K562 (cell line): Measurements from ENCODE around the gene LCN1. TPM values are rescaled to one million over a fixed set of nuclear protein-coding genes. Genes with fewer than 3 reads are reported as not detected.
A peak's percentile ranks its signal among the peaks of the same experiment; 100 is the strongest.

Experiments
- ATF3 ChIP-seq, 2 experiments: fragments of 450-650 bp in 1 of 2; sonication (generic) in 1 of 2; formaldehyde crosslinking in 1 of 2; IDR thresholded peaks in 1 of 2; conservative IDR thresholded peaks in 1 of 2; 2 replicates each; pipeline versions ENCODE4 v1.6.1 to v1.8.1; 2016 to 2023; ENCODE audit warnings: mild to moderate bottlenecking in 2 of 2, moderate library complexity in 2 of 2, inconsistent platforms in 1 of 2, missing genetic modification reagents in 1 of 2
- CHD7 ChIP-seq: fragments of 200-600 bp; sonication (generic); IDR thresholded peaks from one replicate; pipeline ENCODE4 v1.6.1; 2012; ENCODE audit warnings: mild to moderate bottlenecking, low read depth, low read length, inconsistent platforms
- EGR1 ChIP-seq: fragments of 450-650 bp; conservative IDR thresholded peaks from 2 replicates; pipeline ENCODE4 v1.6.1; 2017; ENCODE audit warnings: mild to moderate bottlenecking
- MIER1 ChIP-seq: fragments of 450-650 bp; IDR thresholded peaks from 2 replicates; pipeline ENCODE4 v1.6.1; 2016; ENCODE audit warnings: antibody characterized with exemption, mild to moderate bottlenecking, low read depth
- POLR2G ChIP-seq: fragments of 200-400 bp; formaldehyde crosslinking; IDR thresholded peaks from 2 replicates; pipeline ENCODE4 v1.6.1; 2017; ENCODE audit warnings: low read depth, mild to moderate bottlenecking, antibody characterized with exemption, low read length, moderate library complexity
- RHOXF2B ChIP-seq: fragments of 250-450 bp; sonication (Bioruptor Pico); conservative IDR thresholded peaks from 2 replicates; pipeline ENCODE4 v1.5.1; 2021
- RUNX1 ChIP-seq: sonication (generic); IDR thresholded peaks from 2 replicates; pipeline ENCODE4 v1.6.1; 2016; ENCODE audit warnings: antibody characterized with exemption, low read depth
- SLC30A9 ChIP-seq: fragments of 250-450 bp; sonication (Bioruptor Pico); IDR thresholded peaks from 2 replicates; pipeline ENCODE4 v1.8.0; 2022; ENCODE audit warnings: mild to moderate bottlenecking, moderate library complexity
- ZHX1 ChIP-seq: fragments of 150-350 bp; conservative IDR thresholded peaks from 2 replicates; pipeline ENCODE4 v1.6.1; 2014; ENCODE audit warnings: low read length
- ZNF23 ChIP-seq: fragments of 250-450 bp; sonication (Bioruptor Pico); IDR thresholded peaks from 2 replicates; pipeline ENCODE4 v1.4.0; 2020; ENCODE audit warnings: mild to moderate bottlenecking
- ZNF282 ChIP-seq: sonication (generic); formaldehyde crosslinking; IDR thresholded peaks from 2 replicates; pipeline ENCODE4 v1.8.1; 2023; ENCODE audit warnings: missing genetic modification reagents
- ZNF431 ChIP-seq: sonication (generic); formaldehyde crosslinking; IDR thresholded peaks from 2 replicates; pipeline ENCODE4 v1.8.0; 2022; ENCODE audit warnings: mild to moderate bottlenecking, missing genetic modification reagents
- polyA plus RNA-seq, 8 experiments: library from polyadenylated mRNA; depleted of rRNA in 4 of 8; stranded (reverse) in 5 of 8; unstranded in 3 of 8; fragments of >200 nt; fragmentation: Nextera tagmentation in 2 of 8; fragmentation: Illumina TruSeq in 1 of 8; extraction: Ambion mirVana in 2 of 8; extraction: Trizol in 1 of 8; gene quantifications; 2 replicates each; pipeline versions ENCODE4 v1.2.1 to v1.2.3, GENCODE V29; 2011 to 2014; ENCODE audit warnings: inconsistent platforms in 1 of 8, missing spikeins in 1 of 8
- total RNA-seq, 7 experiments: library from RNA; depleted of rRNA in 6 of 7; stranded (reverse); fragments of >200 nt in 6 of 7; fragmentation: Illumina TruSeq in 2 of 7; extraction: Trizol in 2 of 7; gene quantifications; 2 replicates each; pipeline versions ENCODE4 v1.2.1 to v1.2.3, GENCODE V29; 2011 to 2021; ENCODE audit warnings: low replicate concordance in 1 of 7

LCN1 gene
- total and polyA plus RNA-seq, 9 of the 15 experiments (the other 6 are each of a cell fraction or from before 2014, with no cell fraction given): not detected

DNA sequence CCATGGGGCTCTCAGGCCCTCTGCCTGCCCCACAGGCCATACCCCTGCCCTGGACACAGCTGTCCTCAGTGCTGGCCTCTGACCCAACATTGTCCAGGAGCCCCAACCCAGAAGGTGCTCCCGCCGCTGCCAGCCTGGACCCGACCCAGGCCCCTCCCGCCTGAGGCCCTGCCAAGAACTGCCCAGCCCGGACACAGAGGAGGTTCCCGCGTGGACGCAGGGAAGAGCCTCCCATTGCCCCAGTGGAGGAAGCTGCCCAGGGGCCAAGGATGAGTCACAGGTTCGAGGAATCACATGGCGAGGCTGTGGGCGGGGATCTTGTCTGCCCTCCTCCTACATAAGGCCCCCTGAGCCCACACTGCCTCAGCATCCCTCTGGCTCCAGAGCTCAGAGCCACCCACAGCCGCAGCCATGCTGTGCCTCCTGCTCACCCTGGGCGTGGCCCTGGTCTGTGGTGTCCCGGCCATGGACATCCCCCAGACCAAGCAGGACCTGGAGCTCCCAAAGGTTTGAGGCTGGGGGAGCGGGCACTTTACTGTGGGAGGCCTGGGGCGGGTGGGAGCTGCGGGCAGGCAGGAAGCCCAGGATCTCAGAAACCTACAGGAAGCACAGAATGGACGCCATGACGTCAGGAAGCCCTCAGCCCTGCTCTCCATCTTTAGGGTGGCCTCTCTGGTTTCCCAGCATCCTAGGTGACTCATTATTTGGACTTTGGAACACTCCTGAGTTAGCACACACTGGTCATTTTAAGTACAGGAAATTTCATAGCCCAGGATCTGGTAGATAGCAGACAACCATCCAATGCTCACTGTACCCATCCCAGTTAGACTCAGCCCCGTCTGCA lies 40.4 kb downstream of the LCN1 start, which contains the start of gene PAEP (continued):
- TF ChIP-seq CHD7 (no peak), SLC30A9 (CRISPR knock-in tag) (no peak), MIER1 (no peak), ATF3 (IDR thresholded peaks at IDR 0.05) (peak; percentile 53), ATF3 (CRISPR knock-in tag; conservative IDR thresholded peaks at IDR 0.05) (no peak), POLR2G (peak; percentile 58; the same call in 1 of the 2 replicates), ZNF431 (CRISPR knock-in tag) (no peak), ZNF282 (CRISPR knock-in tag) (no peak), ZNF23 (CRISPR knock-in tag) (no peak), RUNX1 (no peak), ZHX1 (no peak), RHOXF2B (no peak), EGR1 (peak; percentile 68)
